HG03045 (cell line): ENCODE results near the gene BMPR1A.
A peak's percentile ranks its signal among the peaks of the same experiment; 100 is the strongest.
"Not testable (repeated sequence)": the region's sequence is repeated elsewhere in the genome, so short reads cannot be mapped to it uniquely, and the experiment has no call there.

ENCODE experiments used
- ATAC-seq: cut with Tn5 transposase; IDR thresholded peaks from one replicate; pipeline ENCODE4 v1.9.1; 2021; ENCODE audit warnings: mild to moderate bottlenecking, moderate library complexity; ENCODE audit not compliant: unreplicated experiment

Gene BMPR1A

DNA sequence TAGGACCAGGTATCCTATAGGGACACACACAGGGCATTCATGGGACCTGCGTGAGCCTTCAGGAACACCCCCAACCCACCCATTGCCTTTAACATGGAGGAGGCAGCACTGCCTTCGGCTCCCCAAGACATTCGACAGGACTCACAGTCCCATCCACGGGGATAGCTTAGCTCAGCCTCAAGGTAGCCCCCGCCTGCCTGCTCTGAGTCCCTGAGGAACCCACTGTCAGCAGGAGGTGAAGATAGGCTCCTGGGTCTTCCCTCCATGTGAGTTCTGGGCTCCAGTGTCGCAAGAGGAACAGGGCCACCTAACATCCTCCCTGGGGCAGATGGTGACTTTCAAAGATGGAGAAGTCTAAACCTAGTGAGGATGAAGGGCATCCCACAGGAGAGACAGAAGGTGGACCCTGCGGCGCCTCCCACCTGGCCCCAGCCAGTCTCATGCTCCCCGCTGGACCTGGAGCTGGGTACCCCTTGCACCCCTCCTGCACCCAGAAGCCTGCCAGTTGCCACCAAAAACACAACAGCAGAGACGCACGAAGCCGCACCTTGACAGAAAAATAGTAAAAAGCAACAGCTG is 207.0 kb downstream of the BMPR1A start:
- ATAC-seq, result no peak

DNA sequence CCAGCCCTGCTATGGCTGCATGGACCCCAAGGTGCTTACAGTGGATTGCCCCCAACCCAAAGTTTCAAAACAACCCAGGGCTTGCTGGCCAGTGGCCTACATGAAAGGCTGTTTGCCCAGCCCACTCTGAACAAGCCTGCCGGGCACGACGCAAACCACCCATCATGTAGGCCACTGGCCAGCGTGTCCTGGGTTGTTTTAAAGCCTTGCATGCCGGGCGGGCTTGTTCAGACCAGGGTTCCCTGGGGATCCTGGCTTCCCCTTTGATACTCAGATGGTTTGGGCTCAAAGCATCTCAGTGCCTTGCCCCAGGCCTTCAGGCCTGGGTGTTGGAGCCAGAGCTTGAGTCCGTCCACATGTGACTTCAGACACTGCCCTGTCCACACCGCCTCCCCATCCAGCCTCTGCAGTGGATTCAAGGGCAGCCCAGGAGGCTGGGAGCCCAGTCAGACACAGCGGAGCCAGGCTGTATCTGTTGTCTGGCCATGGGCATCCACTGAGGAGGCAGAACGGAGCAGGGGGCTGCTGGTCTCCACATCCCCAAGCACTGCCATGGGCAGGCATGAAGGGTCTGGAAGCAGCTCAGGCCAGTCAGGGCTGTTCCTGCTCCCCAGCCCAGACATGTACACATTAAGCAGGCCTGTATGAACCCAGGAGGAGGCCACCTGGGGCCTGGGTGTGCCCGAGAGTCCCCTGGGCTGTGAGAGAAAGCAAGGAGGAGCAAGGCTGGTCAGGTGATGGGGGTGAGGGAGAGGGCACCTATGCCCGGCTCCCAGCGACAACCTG is 207.8 kb downstream of the BMPR1A start:
- no peak for ATAC-seq

DNA sequence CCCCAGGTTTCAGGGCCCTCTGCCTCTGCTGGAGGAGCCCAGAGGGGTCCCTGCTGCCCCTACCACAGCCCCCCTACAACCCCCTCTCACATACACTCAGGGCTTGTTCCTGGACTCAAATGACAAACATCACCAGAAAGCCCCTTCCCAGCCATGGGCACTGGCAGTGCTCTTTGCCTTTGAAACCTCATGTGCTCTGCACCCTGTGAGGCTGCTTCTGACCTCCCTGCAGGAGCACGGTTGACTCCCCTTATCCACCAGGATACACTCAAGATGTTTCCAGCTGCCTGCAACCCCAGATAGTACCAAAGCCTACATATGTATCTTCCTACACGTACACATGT is 208.4 kb downstream of the BMPR1A start:
- no peak for ATAC-seq

DNA sequence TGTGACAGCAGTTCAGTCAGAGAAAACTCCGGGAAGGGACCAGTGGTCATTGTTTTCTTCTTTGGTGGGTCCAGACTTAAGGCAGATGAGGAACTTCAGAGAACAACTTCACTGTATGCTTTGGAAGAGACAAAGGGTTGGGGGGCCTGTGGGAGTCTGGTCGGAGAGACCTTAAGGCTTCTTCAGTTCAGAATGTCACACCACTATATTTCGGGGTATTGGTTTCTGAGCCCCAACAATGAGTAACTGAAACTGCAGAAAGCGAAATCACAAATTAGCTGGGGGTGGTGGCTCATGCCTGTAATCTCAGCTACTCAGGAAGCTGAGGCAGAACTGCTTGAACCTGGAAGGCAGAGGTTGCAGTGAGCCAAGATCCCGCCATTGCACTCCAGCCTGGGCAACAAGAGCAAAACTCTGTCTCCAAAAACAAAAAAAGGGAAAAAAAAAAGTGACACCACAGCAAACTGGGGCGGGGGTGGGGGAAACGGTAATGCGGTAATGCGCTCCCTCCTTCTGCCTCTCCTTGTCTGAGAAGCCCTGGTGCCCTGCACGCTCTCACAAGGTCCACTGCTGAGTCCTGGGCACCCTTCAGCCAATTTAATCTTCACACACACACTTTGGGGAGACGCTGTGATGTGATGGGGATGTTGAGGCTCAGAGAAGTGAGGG is 209.7 kb downstream of the BMPR1A start:
- peak; percentile 33 for ATAC-seq

DNA sequence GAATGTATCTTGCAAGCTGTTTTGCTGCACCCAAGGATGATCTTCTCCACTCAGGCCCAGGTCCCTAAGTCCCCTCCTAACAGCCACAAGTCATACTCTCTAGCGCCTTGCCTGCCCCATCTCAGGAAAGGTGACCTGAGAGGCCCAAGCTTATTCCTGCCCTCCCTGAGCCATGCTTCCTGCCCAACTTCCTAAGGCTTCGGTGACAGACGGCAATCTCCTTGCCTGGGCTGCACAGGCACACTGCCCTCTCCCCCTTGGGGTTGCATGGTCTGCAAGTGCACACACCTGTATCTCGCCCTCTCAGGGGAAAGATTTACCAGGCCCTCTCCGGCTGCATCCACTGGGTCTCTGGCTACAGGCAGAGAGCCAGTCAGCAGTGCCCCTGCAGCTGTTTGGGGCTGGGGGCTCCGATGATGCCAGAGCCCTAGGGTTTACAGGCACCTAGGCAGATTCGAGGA is 211.1 kb downstream of the BMPR1A start:
- no peak for ATAC-seq

DNA sequence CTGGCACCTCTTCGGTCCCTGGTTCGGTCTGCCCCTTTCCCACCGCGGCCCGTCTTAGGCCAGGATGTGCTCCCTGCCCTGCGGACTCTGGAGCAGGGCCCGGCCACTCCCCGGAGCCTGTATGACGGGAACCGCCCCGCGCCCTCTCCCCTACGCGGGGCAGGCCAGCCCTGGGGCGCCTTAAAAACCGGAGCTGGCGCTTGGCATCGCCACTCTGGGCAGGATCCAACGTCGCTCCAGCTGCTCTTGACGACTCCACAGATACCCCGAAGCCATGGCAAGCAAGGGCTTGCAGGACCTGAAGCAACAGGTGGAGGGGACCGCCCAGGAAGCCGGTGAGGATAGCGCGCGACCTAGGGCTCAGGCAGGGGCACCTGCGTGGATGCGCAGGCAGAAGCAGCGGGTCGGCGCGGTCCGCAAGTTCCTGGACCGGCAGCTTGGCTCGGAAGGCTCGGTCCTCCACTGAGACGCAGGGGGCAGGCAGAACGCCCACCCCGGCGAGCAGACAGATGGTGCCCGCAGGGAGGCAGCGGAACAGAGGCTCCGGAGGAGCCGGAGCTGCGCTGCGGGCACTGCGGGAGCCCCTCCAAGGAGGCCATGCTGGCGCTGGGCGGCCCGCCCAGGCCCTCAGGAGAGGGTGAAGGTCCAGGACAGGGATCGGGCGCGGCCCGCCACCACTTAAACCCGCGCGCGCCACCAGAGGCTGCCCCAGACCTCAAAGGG is 212.0 kb downstream of the BMPR1A start, which contains the start of gene ADIRF:
ADIRF (plus strand) TSS at position 212 of the 723 bp plus-strand sequence; CDS start at position 275, 63 bp downstream.
- ATAC-seq, result no peak

DNA sequence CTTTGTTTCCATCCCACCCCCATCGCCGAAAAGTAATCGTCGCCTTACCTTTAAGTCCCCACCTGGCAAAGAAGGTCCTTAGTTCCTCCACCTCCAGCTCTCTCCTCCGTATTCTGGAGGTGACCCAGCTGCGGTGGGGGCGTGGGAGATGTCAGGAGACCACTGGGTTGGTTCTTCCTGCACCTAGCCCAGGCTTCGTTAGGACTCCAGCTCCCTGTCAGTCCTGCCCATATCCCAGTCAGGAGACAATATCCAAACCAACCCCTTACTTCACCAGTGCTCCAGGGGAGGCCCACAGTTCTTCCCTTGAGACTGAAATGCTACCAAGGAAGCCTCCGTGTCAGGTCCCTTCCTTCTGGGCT is 212.6 kb downstream of the BMPR1A start:
- no peak for ATAC-seq

DNA sequence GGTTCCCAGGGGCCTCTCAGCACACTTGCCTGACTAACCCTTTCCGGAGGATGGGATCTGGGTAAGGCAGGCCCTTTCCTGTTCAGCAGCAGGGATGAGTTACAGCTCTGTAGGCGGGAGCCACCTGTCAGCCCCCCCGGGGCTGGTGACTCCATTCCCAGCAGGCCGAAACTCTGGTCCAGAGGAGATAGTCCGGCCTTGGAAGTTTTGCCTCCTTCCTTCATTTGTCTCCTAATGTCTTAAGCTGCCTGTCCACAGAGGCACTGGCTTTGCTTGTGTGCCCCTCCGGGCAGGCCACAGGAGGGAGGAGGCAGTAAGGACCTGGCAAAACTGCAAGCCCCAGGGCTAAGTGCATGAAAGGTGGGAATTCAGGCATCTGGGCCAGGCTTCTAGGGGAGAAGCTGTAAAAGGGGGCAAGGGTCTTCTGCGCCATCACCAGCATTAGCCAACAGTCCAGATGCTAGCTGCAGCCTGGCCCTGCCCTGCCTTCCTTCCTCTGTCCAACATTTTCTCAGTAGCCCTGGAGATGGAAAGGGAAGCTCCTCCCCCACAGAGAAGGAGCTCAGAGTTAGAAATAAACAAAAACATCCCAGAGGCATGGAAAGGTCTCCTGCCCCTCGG is 213.1 kb downstream of the BMPR1A start:
- ATAC-seq, result no peak

DNA sequence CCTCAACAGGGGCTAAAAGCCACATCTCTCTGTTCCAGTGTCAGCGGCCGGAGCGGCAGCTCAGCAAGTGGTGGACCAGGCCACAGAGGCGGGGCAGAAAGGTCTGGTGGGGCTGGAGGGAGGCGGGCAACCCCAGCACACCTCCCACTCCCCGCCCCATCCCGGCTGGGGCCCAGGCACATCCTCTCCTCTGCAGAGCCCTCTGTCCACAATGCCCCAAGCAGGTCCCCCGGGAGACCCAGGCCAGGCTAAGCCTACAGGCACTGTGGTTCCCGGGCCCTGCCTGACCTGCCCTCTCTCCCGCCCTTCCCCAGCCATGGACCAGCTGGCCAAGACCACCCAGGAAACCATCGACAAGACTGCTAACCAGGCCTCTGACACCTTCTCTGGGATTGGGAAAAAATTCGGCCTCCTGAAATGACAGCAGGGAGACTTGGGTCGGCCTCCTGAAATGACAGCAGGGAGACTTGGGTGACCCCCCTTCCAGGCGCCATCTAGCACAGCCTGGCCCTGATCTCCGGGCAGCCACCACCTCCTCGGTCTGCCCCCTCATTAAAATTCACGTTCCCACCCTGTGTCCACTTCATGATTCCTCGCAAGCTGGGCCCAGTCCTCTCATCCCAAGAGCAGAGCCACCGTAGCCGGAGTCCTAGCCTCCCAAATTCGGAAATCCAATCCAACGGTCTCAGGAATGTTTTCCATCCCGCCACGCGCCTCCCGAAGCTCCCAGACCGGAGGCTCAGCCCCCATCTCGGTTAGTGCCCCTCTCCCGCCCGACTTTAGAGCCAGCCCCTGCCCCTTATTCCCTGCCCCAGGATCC is 214.0 kb downstream of the BMPR1A start:
- ATAC-seq, result no peak

DNA sequence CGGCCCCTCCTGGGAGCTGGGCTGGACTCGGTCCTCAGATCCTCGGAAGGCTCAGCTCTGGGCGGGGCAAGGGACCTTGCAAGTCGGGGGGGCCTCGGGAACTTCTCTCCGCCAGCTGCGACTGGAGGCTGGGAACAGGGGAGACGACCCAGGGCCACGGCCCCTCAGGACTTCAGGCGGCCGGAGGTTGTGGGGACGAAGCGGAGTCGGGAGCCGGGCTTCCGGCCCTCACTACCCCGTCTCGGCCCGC is 214.5 kb downstream of the BMPR1A start:
- no peak for ATAC-seq

DNA sequence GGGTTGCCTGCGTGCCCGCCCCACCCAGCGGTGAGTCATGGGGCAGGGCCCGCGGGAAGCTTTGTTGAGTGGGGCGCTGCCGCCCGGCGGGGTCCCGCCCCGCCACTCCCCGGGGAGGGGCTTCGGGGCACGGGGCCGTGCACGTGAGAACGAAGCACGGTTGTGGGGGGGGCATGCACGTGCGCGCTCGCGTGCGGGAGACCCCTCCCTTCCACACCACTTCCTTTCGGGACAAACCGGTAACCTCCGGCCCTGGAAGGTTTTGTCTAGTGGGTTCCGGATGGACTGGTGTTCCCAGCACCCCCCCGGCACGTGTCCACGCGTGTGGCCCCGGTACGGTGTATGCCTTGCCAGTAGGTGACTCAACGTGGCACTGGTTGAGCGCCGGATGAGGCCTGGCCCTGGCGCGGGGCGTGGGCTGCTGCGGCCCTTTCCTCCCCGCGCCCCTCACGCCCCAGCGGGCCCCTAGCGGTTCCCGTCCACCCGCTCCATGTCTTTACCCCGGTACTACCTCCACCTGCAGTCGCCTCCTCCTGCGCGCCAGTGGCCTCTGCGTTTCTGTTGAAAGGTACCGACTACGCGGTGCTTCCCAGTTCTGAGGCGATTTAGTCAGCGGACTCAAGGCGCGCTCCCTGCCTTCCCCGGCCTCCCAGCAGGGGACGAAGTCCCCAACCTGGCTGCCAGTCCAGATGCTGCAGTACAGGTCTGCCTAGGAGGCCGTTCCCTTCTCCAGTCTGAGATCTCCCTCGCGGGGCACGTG is 215.0 kb downstream of the BMPR1A start:
- peak; percentile 78 for ATAC-seq

DNA sequence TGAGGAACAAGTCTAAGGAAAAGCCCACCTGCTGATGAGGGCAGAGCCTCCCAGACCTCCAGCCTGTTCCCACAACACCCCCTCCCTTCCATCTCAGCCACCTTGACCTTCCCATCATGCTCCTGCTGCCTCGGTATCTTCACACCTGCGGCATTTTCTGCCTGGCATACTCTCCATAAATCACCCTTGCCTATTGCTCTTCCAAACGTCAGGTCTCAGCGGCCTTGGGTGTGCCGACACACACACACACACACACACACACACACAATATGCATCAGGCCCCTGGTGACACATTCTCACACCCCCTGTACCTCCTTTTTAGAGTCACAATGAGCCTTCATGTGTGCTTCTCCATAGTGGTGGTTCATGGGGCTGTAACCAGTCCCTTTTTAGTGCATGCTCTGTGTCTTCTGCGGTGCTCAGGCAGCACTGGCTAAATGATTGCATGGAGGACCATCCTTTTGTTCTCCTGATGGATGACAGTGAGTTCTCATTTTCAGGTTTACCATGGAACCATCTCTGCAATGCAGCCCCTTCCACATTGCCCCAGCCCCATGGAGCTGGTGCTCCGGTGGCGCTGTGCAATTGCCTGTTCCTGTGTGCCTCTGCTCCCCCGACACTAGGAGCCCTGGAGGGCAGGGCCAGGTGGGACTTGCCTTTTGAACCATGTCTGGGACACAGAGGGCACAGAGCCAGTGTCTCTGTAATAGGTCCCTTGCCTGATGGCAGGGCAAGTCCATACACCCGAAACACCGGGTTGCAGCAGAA is 216.4 kb downstream of the BMPR1A start:
- no peak for ATAC-seq

DNA sequence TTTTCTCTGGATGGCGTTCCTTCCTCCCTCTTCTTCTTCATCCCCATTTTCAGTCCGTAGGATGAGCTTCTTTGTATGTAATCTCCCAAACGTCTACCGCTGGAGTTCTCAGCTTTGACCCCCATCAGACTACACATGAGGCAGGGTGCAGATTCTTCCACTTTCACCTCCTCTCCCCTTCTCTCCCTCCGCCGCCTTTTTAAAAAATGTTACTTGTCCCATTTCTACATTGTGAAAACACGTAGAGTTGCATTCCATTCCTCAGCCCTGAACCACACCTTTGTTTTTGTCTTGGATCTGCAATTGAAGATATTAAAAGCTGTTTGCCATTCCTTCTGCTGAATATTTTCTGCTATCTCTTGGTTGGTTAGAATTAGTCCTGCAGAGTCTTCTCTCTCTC is 218.1 kb downstream of the BMPR1A start:
- no peak for ATAC-seq

DNA sequence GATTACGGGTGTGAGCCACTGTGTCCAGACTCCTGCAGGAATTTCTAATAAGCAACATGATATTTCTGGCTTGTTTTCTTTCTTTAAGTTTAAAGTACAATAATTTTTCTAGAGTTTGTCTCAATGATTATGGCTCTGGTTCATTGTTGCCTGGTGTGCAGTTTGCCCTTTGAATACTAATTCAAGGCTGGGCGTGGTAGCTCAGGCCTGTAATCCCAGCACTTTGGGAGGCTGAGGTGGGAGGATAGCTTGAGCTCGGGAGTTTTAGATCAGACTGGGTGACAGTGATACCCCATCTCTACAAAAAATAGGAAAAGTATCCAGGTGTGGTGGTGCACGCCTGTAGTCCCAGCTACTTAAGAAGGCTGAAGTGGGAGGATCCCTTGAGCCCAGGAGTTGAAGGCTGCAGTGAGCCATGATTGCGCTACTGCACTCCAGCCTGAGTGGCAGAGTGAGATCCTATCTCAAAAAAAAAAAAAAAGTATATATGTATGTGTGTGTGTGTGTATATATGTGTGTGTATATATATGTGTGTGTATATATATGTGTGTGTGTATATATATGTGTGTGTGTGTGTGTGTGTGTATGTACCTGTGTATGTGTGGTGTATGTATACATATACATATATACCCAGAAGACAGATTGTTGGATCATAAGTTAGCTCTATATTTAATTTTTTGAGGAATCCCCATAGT is 220.1 kb downstream of the BMPR1A start:
- ATAC-seq, result no peak

DNA sequence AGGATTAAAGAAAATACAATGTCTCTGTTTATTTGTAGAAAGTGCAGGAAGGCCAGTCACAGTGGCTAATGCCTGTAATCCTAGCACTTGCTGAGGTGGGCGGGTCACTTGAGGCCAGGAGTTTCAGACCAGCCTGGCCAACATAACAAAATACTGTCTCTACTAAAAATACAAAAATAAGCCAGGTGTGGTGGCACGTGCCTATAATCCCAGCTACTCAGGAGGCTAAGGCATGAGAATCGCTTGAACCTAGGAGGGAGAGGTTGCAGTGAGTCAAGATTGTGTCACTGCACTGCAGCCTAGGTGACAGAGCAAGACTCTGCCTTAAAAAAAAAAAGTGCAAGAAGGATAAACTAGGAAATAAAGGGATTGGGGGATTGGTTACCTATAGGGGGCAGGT is 222.0 kb downstream of the BMPR1A start:
- not testable (repeated sequence) for ATAC-seq

DNA sequence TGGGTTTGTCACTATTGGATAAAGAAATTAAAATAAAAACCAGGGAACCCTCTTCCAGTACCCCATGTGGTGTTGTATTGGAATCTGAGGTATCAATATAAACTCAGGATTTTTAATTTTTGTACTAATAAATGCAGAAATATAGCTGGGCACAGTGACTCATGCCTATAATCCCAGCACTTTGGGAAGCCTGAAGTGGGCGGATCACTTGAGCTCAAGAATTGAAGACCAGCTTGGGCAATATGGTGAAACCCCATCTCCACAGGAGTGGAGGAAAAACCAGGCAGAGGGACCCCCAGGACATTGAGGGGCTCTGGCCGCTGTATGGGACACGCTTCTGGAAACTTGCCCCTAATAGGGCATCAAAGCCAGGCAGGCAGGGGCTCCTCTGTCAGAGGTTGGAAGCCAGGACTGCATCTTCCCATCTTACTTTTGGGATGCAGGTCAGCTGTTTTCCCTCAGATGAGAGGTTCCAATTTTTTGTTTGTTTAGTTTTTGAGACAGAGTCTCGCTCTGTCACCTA is 222.9 kb downstream of the BMPR1A start:
- ATAC-seq, result no peak

DNA sequence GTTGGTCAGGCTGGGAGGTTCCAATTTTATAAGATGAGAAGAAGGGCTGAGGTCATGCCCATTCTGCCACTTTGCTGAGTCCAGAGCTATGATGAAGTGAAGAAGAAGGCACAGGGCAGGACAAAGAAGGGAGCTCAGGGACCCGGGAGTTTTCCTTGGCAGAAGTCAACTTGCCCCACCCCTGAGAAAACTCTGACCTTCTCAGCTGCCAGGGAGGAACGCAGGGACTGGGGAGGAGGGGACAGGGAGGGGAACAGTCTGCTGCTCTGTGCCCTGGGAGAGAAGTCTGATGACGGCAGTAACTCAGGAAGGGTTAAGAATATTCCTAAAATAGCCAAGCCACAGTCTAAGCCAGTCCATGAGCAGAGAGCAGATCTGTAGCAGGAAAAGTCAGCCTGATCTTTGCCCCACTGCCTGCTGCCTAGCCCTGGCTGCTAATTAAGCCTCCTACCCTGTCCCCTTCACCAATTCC is 223.6 kb downstream of the BMPR1A start:
- no peak for ATAC-seq

DNA sequence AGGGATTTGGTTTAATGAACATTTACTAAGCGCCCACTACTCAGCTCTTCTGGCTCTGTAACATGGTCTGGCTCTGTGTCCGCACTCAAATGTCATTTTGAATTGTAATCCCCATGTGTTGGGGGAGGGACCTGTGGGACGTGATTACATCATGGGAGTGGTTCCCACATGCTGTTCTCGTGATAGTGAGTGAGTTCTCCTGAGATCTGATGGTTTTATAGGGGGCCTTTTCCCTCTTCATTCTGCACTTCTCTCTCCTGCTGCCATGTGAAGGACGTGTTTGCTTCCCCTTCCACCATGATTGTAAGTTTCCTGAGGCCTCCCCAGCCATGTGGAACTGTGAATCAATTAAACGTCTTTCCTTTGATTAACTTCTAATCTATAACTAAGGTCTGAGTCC is 224.6 kb downstream of the BMPR1A start:
- not testable (repeated sequence) for ATAC-seq
